Measurements from ENCODE around the gene KDM4D.

GRCh38 chr11:94932503-94932902 is 41.0 kb upstream of the KDM4D start:
- TF ChIP-seq EP300 (IDR thresholded peaks at IDR 0.05; ENCODE audit: borderline replicate concordance in 1 of 2, low read depth in 2 of 2, low read length in 2 of 2) (no peak), CEBPB (IDR thresholded peaks at IDR 0.05; ENCODE audit: low read depth, low read length) (no peak), ATF2 (IDR thresholded peaks at IDR 0.05; ENCODE audit: low read length) (no peak), CTCF (IDR thresholded peaks at IDR 0.05; ENCODE audit: control extremely low read depth in 1 of 3, insufficient read depth in 1 of 3, low read depth in 1 of 3, low read length in 3 of 3) (no peak), POLR2A (IDR thresholded peaks at IDR 0.05; ENCODE audit: control extremely low read depth in 1 of 2, low read depth in 2 of 2, low read length in 2 of 2) (no peak), NRF1 (IDR thresholded peaks at IDR 0.05; ENCODE audit: low read depth, low read length) (no peak), JUND (IDR thresholded peaks at IDR 0.05; ENCODE audit: low read length) (no peak), CREB1 (IDR thresholded peaks at IDR 0.05) (no peak), JUN (IDR thresholded peaks at IDR 0.05; ENCODE audit: low read depth, low read length) (no peak)

Measured in H1 (cell line).